HG03135 (cell line): Measurements from ENCODE around the gene NFATC3.

Experiments used
- ATAC-seq: cut with Tn5 transposase; IDR thresholded peaks from one replicate; pipeline ENCODE4 v1.9.1; 2021; ENCODE audit warnings: mild to moderate bottlenecking, moderate library complexity; ENCODE audit not compliant: unreplicated experiment

NFATC3 gene

GRCh38 chr16:68267612-68268405 is 182.6 kb downstream of the NFATC3 start:
- no peak for ATAC-seq

GRCh38 chr16:68269793-68270192 is 184.6 kb downstream of the NFATC3 start:
- no peak for ATAC-seq

- no peak for ATAC-seq
Observed at GRCh38 chr16:68270353-68270752, 185.2 kb downstream of the NFATC3 start.

- no peak for ATAC-seq
Observed at GRCh38 chr16:68272507-68273209, 187.5 kb downstream of the NFATC3 start.

- ATAC-seq, result no peak
Observed at GRCh38 chr16:68273459-68273858, 188.3 kb downstream of the NFATC3 start.

- ATAC-seq, result no peak
Observed at GRCh38 chr16:68273896-68274295, 188.7 kb downstream of the NFATC3 start.

GRCh38 chr16:68274441-68274840 is 189.3 kb downstream of the NFATC3 start:
- no peak for ATAC-seq

- no peak for ATAC-seq
Observed at GRCh38 chr16:68275611-68276191, 190.5 kb downstream of the NFATC3 start.

GRCh38 chr16:68276223-68276622 is 191.1 kb downstream of the NFATC3 start:
- no peak for ATAC-seq
